Glutamatergic neuron (in vitro differentiated cells): Measurements from ENCODE around the gene CEACAM16. TPM values are rescaled to one million over a fixed set of nuclear protein-coding genes. Genes with fewer than 3 reads are reported as not detected.

Experiments
- DNase-seq: peaks from one replicate; pipeline ENCODE4 v3.0.0; 2022
- H3K27ac Mint-ChIP-seq: one replicate; pipeline ENCODE4 v1.8.0; 2020; ENCODE audit warnings: mild to moderate bottlenecking, mixed read lengths, inconsistent platforms; ENCODE audit not compliant: unreplicated experiment
- H3K27me3 Mint-ChIP-seq: one replicate; pipeline ENCODE4 v1.8.0; 2020; ENCODE audit warnings: mild to moderate bottlenecking, moderate library complexity, mixed read lengths, inconsistent platforms; ENCODE audit not compliant: unreplicated experiment
- H3K36me3 Mint-ChIP-seq: one replicate; pipeline ENCODE4 v1.8.0; 2020; ENCODE audit warnings: mild to moderate bottlenecking, mixed read lengths, inconsistent platforms; ENCODE audit not compliant: unreplicated experiment
- H3K4me1 Mint-ChIP-seq: one replicate; pipeline ENCODE4 v1.8.0; 2020; ENCODE audit warnings: mild to moderate bottlenecking, low read depth, mixed read lengths, inconsistent platforms; ENCODE audit not compliant: unreplicated experiment
- H3K4me3 Mint-ChIP-seq: one replicate; pipeline ENCODE4 v1.8.0; 2020; ENCODE audit warnings: mild to moderate bottlenecking, mixed read lengths, inconsistent platforms; ENCODE audit not compliant: unreplicated experiment
- H3K9me3 Mint-ChIP-seq: one replicate; pipeline ENCODE4 v1.8.0; 2020; ENCODE audit warnings: mild to moderate bottlenecking, moderate library complexity, mixed read lengths, inconsistent platforms; ENCODE audit not compliant: unreplicated experiment
- total RNA-seq: library from RNA; stranded (reverse); fragmentation: NEBNext Ultra II Directional; extraction: Animal tissue kit (Norgen Biotek cat#: 25700); gene quantifications from one replicate; pipeline ENCODE4 v1.2.1, GENCODE V29; 2021; ENCODE audit not compliant: unreplicated experiment
- TF ChIP-seq, protein P1 (sequence below): fragments of 200-600 bp; sonication (generic); IDR thresholded peaks from one replicate; pipeline ENCODE4 v1.5.0; 2021; ENCODE audit not compliant: partially characterized antibody, unreplicated experiment

CEACAM16 gene
- total RNA-seq, 1 donor from 2014 or later: not detected

DNA sequence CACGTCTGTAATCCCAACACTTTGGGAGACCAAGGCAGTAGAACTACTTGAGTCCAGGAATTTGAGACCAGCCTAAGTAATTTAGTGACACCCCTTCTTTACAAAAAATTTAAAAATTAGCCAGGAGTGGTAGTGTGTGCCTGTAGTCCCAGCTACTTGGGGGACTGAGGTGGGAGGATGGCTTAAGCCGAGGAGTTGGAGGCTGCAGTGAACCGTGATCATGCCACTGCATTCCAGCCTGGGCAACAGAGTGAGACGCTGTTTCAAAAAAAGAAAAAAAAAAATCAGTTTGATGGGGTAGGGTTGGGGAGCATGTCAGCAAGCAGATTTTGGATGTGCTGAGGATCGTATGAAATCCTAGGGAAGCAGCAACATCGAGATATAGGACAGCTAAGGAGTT, 23.4 kb upstream of the CEACAM16 start:
- TF ChIP-seq, protein P1, sequence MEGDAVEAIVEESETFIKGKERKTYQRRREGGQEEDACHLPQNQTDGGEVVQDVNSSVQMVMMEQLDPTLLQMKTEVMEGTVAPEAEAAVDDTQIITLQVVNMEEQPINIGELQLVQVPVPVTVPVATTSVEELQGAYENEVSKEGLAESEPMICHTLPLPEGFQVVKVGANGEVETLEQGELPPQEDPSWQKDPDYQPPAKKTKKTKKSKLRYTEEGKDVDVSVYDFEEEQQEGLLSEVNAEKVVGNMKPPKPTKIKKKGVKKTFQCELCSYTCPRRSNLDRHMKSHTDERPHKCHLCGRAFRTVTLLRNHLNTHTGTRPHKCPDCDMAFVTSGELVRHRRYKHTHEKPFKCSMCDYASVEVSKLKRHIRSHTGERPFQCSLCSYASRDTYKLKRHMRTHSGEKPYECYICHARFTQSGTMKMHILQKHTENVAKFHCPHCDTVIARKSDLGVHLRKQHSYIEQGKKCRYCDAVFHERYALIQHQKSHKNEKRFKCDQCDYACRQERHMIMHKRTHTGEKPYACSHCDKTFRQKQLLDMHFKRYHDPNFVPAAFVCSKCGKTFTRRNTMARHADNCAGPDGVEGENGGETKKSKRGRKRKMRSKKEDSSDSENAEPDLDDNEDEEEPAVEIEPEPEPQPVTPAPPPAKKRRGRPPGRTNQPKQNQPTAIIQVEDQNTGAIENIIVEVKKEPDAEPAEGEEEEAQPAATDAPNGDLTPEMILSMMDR: no peak
- H3K4me3 Mint-ChIP-seq: no peak overlapping the region
- no peak overlapping the region for H3K27ac Mint-ChIP-seq
- H3K4me1 Mint-ChIP-seq: peaks cover 2% of the 10 kb centered on the region
- H3K9me3 Mint-ChIP-seq: peaks cover 2% of the 10 kb centered on the region
- no peak for DNase-seq
- no peaks in the 10 kb centered on the region for H3K36me3 Mint-ChIP-seq
- H3K27me3 Mint-ChIP-seq: no peaks in the 10 kb centered on the region

DNA sequence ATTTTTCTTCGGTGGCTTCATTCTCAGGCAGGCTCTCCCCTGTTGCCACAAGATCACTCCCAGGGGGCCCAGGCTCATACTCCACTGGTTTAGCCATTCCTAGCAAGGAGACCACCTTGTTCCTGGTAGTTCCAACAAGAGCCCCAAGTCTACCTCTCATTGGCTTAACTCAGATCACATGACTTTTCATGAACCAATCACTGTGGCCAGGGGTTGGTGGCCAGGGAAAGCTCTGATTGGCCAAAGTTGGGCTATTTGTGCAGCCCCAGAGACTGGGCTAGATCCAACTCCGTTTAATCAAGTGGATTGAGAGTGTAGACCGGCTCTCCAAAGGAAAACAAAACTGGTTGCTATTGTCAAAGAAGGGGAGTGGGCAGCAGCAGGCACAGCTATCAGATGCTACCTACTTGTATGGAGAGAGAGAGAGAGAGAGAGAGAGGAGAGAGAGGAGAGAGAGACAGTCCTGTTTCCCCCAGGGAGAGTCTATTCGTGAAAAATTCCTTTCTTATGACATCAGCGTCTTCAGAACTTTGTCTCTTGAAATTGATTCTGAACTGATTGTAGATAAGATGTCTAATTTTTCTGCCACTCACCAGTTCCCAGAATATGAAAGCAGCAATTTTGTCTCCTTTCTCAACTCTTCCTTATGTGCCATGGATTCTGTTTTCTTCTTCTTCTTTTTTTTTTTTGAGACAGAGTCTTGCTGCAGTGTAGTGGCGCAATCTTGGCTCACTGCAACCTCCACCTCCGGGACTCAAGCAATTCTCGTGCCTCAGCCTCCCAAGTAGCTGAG, 21.7 kb upstream of the CEACAM16 start:
- Mint-ChIP-seq H3K27me3 (peaks cover 2% of the 10 kb centered on the region), H3K4me3 (peak overlapping the region; percentile 67), H3K9me3 (peaks cover 2% of the 10 kb centered on the region), H3K4me1 (peaks cover 2% of the 10 kb centered on the region), H3K36me3 (no peaks in the 10 kb centered on the region), H3K27ac (no peak overlapping the region)
- DNase-seq: no peak
- TF ChIP-seq, protein P1: no peak

DNA sequence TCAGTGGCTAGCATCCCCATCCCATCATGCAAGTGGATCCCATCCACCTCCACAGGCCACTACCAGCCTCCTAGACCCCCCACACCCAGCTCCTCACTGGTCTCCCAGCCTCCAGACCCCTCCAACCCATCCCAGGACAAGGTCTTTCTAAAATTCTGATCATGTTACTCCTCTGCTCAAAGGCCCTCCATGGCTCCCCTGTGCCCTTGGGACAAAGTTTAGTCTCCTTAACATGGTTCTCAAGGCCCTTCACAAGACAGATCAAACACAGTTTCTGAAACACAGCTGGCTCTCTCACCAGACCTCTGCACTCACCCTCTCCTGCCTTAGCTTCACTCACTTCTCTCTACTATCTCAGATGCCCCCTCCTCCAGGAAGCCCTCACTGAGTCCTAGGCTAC, 18.4 kb upstream of the CEACAM16 start:
- Mint-ChIP-seq H3K9me3 (peaks cover 4% of the 10 kb centered on the region), H3K27me3 (peaks cover 4% of the 10 kb centered on the region), H3K36me3 (no peaks in the 10 kb centered on the region), H3K27ac (no peak overlapping the region), H3K4me1 (peaks cover 2% of the 10 kb centered on the region), H3K4me3 (no peak overlapping the region)
- TF ChIP-seq, protein P1: no peak
- no peak for DNase-seq

DNA sequence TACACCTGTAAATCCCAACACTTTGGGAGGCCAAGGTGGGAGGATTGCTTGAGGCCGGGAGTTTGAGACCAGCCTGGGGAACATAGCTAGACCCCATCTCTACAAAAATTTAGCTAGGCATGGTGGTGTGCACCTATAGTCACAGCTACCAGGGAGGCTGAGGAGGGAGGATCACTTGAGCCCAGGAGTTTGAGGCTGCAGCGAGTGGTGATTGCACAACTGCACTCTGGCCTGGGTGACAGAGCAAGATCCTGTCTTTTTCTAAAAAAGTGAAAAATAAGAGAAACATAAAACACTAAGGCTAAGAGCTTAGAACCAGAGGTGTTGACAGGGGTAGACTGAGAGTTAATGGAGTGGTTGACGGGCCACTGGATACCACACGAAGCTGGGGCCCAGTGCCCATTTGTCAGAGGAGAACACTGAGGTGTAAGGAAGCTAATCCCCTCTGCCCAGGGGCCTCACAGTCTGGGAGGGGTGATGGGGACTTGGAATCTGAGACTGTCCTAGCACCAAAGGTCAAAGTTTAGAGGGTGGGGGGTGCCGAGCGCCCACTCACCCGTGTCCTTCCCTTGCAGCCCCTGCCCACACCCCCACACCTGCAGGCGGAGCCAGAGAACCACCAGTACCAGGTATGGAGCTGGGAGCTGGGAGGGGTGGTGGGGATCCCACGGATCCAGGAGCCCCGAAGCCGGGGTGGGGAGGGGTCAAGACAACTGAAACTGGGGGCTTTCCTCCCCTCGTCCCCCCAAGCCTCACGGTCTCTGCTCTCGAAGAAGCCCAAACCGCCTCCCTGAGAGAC, 16.8 kb upstream of the CEACAM16 start:
- Mint-ChIP-seq H3K27ac (no peak overlapping the region), H3K9me3 (peaks cover 2% of the 10 kb centered on the region), H3K27me3 (peaks cover 4% of the 10 kb centered on the region), H3K4me1 (peaks cover under 1% of the 10 kb centered on the region), H3K36me3 (no peaks in the 10 kb centered on the region), H3K4me3 (no peak overlapping the region)
- TF ChIP-seq, protein P1: no peak
- no peak for DNase-seq

- Mint-ChIP-seq H3K27me3 (peaks cover 4% of the 10 kb centered on the region), H3K27ac (no peak overlapping the region), H3K36me3 (no peaks in the 10 kb centered on the region), H3K4me3 (no peak overlapping the region), H3K4me1 (no peaks in the 10 kb centered on the region), H3K9me3 (peaks cover 2% of the 10 kb centered on the region)
- TF ChIP-seq, protein P1: no peak
- DNase-seq: no peak
Measured at GRCh38 chr19:44682807-44683206, 16.1 kb upstream of the CEACAM16 start.
